ENCODE data around the gene KLHL40.

GRCh38 chr3:42728668-42729364, 43.5 kb downstream of the KLHL40 start:
- no peak for TF ChIP-seq CTCF (IDR thresholded peaks at IDR 0.05)
- TF ChIP-seq POLR2A (IDR thresholded peaks at IDR 0.05) = no peak
